ENCODE measurements around the gene PHF11.
"Not testable (repeated sequence)": the region's sequence is repeated elsewhere in the genome, so short reads cannot be mapped to it uniquely, and the experiment has no call there.

The PHF11 gene

GRCh38 chr13:49495783-49496762, at the start of gene PHF11:
TSS of gene PHF11 (plus strand) at chr13:49495953. CDS start at chr13:49496002, 49 bp downstream.
- peak; percentile 81 for DNase-seq

GRCh38 chr13:49446473-49446872, 49.3 kb upstream of the PHF11 start:
- DNase-seq = no peak

- no peak for DNase-seq
These were observed 47.0 kb upstream of the PHF11 start for GRCh38 chr13:49448753-49449152.

GRCh38 chr13:49450105-49450819, 45.5 kb upstream of the PHF11 start:
- no peak for DNase-seq

- no peak for DNase-seq
These were observed 42.9 kb upstream of the PHF11 start for GRCh38 chr13:49452725-49453457.

GRCh38 chr13:49453465-49453864, 42.3 kb upstream of the PHF11 start:
- no peak for DNase-seq

- DNase-seq = no peak
These were observed 41.3 kb upstream of the PHF11 start for GRCh38 chr13:49454388-49455006.

GRCh38 chr13:49455007-49455398, 40.8 kb upstream of the PHF11 start:
- DNase-seq = no peak

- no peak for DNase-seq
These were observed 39.6 kb upstream of the PHF11 start for GRCh38 chr13:49456156-49456555.

- no peak for DNase-seq
These were observed 38.5 kb upstream of the PHF11 start for GRCh38 chr13:49457221-49457620.

GRCh38 chr13:49459580-49459979, 36.2 kb upstream of the PHF11 start:
- DNase-seq = no peak

- no peak for DNase-seq
These were observed 31.7 kb upstream of the PHF11 start for GRCh38 chr13:49464085-49464484.

GRCh38 chr13:49464621-49465325, 31.0 kb upstream of the PHF11 start:
- no peak for DNase-seq

GRCh38 chr13:49466292-49466838, 29.4 kb upstream of the PHF11 start:
- no peak for DNase-seq

- no peak for DNase-seq
These were observed 23.6 kb upstream of the PHF11 start for GRCh38 chr13:49472186-49472585.

- DNase-seq = no peak
These were observed 19.2 kb upstream of the PHF11 start for GRCh38 chr13:49476529-49476928.

- no peak for DNase-seq
These were observed 14.0 kb upstream of the PHF11 start for GRCh38 chr13:49481788-49482187.

GRCh38 chr13:49488563-49488962, 7.2 kb upstream of the PHF11 start:
- DNase-seq = no peak

- no peak for DNase-seq
These were observed 1.1 kb upstream of the PHF11 start for GRCh38 chr13:49494645-49495044.

GRCh38 chr13:49496837-49497236, 1.1 kb downstream of the PHF11 start:
- not testable (repeated sequence) for DNase-seq

- DNase-seq = no peak
These were observed 1.5 kb downstream of the PHF11 start for GRCh38 chr13:49497272-49497671.

- no peak for DNase-seq
These were observed 2.5 kb downstream of the PHF11 start for GRCh38 chr13:49498206-49498605.

Data from activated effector memory CD4-positive, alpha-beta T cell treated with Interleukin-2 at 50 U/mL for 16 hours (primary cell).